HG03575 (cell line): Measurements from ENCODE around the gene TBC1D9.
"Not testable (repeated sequence)": the region's sequence is repeated elsewhere in the genome, so short reads cannot be mapped to it uniquely, and the experiment has no call there.

Source experiments
- ATAC-seq: cut with Tn5 transposase; IDR thresholded peaks from one replicate; pipeline ENCODE4 v1.9.1; 2021; ENCODE audit not compliant: unreplicated experiment, insufficient number of reproducible peaks, low FRiP score; ENCODE audit errors: extremely low read depth

Gene TBC1D9

DNA sequence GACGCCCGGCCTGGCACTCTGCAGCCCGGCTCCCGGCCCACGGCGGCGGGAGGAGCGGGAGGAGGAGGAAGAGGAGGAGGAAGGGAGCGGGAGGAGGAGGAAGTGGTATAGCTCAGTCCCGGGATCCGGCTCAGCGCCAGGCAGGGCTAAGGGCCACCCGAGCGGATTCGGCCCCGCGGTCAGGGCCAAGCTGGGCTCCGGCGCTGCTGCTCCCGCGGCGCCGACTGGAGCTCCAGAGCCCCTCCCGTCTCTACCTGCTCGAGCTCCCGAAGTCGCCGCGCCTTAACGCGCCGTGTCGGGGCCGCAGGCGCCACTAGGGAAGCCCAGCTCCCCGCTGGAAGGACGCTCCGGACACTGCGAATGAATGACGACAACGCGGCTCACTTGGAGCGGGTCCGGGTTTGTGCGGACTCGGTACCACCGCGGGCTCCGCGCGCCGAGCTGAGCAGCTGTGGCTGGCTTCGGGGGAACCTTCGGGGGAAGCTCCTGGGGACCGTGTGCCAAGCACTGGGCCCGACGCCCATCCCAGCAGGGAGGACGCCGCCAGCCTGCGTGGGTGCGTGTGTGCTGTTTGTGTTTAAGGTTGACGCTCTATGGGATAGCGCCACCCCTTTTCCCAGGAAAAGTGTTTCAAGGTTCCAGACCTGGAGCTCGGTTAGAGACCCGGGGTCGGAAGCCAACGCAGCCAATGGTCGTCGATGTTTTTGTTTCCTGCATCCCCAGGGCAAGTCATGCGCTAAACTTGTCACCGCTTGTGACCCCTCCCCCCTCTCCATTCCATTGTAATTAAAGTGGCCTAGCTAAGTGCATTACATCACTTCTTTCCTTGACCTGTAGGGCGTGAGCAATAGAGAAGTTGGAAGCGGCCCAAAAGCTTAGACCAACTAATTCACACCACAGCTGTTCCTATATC, at the start of gene TBC1D9:
TSS of gene TBC1D9 (minus strand) at position 67 of the 913 bp plus-strand sequence. CDS start 340 bp downstream, outside the sequence.
- no peak for ATAC-seq

DNA sequence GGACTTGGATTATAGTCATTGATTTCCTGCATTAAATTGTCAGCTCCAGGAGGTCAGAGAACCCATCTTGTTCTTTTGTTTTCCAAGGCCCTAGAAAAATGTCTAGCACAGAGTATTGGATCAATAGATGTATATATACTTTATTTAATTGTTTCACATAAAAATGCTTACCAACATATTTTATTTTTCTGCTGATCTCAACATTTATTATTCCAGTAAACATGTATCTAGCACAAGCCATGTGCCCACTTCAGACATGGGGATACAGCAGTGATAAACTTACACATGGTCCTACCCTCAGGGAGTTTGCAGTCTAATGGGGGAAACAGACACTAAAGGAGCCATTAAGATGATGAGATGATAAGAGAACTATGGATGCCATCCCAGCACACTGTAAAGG, 49.1 kb upstream of the TBC1D9 start:
- ATAC-seq, result no peak

DNA sequence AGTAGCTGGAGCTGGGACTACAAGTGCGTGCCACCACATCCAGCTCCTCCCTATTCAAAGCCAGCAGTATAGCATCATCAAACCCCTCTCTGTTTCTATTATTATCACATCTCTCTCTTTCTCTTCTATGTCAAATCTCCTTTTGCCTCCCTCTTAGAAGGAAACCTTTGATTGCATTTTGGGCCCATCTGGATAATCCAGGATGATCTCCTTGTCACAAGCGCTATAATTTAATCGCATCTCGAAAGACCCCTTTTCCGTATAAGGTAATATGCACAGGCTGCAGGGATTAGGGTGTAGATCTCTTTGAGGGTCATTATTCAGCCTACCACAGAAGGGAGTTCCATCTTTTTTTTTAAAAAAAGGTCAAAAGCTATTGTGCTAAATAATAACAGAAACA, 46.4 kb upstream of the TBC1D9 start:
- no peak for ATAC-seq

DNA sequence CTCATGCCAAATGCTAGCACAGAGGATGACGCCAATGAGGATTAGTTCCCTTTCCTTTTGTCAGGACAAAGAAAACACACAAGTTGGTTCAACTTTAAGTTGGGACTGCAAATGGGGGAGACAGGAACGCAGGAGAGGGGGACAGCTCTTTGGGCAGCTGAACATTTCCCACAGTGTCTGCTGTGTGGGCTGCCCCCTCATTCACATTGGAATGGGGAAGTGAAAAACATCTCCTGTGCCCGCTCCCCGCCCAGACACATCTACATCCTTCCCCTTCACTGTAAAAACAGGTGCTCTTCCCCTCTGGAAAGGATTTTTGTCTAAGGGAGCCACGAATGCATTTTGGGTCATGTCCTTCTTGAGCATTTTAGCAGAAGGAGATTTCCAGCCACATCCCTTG, 44.5 kb upstream of the TBC1D9 start:
- ATAC-seq, result no peak

- ATAC-seq, result no peak
Observed at GRCh38 chr4:140799686-140800225, 43.6 kb upstream of the TBC1D9 start.

- no peak for ATAC-seq
Observed at GRCh38 chr4:140793291-140793690, 37.1 kb upstream of the TBC1D9 start.

GRCh38 chr4:140790765-140791164, 34.6 kb upstream of the TBC1D9 start:
- ATAC-seq, result peak; percentile 56

DNA sequence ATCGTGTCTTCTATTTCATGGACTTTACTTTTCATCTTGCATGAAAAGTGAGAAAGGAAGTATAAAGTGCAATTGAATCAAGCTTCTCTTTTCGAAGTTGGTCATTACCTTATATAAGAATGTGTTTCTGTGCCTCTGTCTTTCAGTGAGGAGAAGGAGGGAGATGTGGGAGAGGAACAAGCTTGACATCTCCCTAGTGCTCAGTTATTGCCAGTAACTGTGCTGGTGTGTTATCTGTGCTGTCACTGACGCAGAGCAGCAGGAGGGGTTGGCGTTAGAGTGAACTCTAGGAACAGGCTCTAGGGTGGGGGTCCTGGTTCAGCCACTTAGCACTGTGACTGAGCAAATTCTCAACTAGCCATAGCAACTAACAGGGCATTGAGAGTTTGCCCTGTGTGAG, 34.0 kb upstream of the TBC1D9 start:
- ATAC-seq, result no peak

GRCh38 chr4:140789759-140790158, 33.6 kb upstream of the TBC1D9 start:
- no peak for ATAC-seq

GRCh38 chr4:140782787-140783186, 26.6 kb upstream of the TBC1D9 start:
- not testable (repeated sequence) for ATAC-seq

DNA sequence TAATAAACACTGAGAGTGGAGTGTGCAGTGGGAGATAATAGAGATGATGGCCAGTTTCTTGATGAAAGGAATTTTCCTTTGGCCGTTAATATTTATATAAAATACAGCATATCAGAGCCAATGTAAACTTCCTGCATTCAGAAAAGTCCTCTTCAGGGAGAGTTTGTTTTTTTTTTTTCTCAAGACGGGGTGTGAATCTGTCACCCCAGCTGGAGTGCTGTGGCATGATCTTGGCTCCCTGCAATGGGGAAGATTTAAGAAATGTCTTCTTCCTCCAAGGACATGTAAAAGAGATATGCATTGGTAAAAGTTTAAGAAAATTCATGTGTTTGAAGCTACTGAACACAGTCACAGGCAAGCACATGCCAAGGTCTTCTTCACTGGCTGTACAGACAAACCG, 25.4 kb upstream of the TBC1D9 start:
- ATAC-seq, result no peak

DNA sequence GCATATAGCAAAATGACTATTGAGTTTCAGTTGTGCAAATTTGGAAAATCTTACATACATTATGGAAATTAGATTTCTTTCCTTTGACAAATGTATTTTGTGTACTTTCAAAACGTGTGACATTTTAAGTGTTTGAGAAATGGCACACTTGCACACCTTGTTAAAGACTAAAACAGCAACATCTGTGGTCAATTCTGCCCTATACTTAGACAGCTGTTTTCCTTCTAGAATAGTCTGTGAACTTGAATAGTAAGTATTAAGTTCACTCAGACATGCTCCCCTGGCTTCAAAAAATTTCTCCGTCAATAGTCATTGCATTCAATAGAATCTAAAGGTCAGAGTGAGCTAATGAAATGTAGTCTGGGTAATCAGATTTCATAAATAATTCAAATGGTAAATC, 21.7 kb upstream of the TBC1D9 start:
- no peak for ATAC-seq

GRCh38 chr4:140777386-140777785, 21.2 kb upstream of the TBC1D9 start:
- ATAC-seq, result no peak

GRCh38 chr4:140776556-140776955, 20.4 kb upstream of the TBC1D9 start:
- ATAC-seq, result no peak

DNA sequence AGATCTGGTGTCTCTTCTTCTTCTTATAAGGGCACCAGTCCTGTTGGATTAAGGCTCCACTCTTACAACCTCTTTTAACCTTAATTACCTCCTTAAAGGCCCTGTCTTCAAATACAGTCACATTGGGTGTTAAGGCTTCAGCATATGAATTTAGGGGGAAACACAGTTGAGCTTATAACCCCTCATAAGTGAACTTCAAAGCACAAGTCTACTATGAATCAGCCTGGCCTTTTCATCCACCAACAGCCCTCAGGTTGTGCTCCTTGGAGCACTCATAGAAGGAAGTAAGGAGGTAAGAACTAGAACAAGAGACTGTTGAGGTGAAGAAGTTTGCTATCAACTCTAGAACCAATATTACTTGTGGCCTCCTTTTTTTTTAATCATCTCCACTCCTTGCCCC, 18.8 kb upstream of the TBC1D9 start:
- ATAC-seq, result no peak

- no peak for ATAC-seq
Observed at GRCh38 chr4:140774510-140774909, 18.3 kb upstream of the TBC1D9 start.

DNA sequence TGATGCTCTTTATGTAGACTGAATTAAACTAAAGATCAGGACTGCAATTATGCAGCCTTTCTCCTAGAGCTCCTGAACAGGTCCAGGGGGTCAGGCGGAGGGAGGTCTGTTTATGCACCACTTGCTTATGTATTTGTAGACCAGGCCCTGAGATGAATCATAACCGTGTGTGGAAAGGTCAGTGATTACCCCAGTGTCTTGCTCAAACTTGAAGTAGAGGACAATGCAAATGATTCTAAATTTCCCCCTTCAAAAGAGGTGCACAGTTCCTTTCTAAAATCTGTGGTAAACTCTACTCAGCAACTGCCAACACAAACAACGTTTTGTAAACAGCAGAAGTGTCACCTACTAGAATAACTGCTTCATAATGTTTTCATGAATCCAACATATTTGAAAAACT, 13.0 kb upstream of the TBC1D9 start:
- no peak for ATAC-seq

DNA sequence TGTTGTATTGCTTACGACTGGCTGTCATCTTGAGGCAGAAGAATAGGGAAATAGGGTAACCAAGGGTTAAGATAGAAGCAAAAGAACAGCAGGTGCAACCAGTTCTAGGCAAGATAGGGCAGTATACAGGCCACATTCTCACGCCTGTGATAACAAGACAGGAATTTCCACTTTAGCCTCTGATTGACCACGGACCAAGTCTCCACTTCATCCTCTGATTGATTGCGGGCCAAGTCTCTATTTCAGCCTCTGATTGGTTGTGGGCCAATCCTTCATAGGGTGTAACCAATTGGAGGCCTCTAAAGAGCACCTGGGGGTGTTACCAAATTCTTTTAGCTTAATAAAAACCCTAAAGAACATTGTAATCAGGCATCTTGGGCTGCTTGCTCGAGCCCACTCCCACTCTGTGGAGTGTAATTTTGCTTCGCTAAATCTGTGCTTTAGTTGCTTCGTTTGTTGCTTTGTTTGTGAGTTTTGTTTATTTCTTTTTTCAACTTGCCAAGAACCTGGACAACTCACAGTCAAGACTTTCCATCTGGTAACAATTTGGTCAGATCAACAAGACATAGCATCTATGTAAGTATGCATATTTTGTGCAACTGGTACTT, 8.7 kb upstream of the TBC1D9 start:
- ATAC-seq, result no peak

- no peak for ATAC-seq
Observed at GRCh38 chr4:140762202-140762601, 6.0 kb upstream of the TBC1D9 start.

GRCh38 chr4:140757232-140757630, 1.0 kb upstream of the TBC1D9 start:
- no peak for ATAC-seq
